ENCODE results near the gene EFCAB12.

- TF ChIP-seq YY1 (IDR thresholded peaks at IDR 0.05; ENCODE audit: low read depth) = no peak
- TF ChIP-seq MAX (IDR thresholded peaks at IDR 0.05) = no peak
- no peak for TF ChIP-seq EP300 (IDR thresholded peaks at IDR 0.05; ENCODE audit: borderline replicate concordance)
- no peak for TF ChIP-seq CEBPB (IDR thresholded peaks at IDR 0.05)
Measured at GRCh38 chr3:129353589-129353941, 74.9 kb downstream of the EFCAB12 start.
